HPDE6-E6E7 (cell line): ENCODE measurements around the gene PARD3.
"Not testable (repeated sequence)": the region's sequence is repeated elsewhere in the genome, so short reads cannot be mapped to it uniquely, and the experiment has no call there.

ENCODE experiments used
- DNase-seq: peaks from one replicate; pipeline ENCODE4 v3.0.0; 2011; ENCODE audit warnings: missing footprints; ENCODE audit errors: extremely low spot score

PARD3 gene

DNA sequence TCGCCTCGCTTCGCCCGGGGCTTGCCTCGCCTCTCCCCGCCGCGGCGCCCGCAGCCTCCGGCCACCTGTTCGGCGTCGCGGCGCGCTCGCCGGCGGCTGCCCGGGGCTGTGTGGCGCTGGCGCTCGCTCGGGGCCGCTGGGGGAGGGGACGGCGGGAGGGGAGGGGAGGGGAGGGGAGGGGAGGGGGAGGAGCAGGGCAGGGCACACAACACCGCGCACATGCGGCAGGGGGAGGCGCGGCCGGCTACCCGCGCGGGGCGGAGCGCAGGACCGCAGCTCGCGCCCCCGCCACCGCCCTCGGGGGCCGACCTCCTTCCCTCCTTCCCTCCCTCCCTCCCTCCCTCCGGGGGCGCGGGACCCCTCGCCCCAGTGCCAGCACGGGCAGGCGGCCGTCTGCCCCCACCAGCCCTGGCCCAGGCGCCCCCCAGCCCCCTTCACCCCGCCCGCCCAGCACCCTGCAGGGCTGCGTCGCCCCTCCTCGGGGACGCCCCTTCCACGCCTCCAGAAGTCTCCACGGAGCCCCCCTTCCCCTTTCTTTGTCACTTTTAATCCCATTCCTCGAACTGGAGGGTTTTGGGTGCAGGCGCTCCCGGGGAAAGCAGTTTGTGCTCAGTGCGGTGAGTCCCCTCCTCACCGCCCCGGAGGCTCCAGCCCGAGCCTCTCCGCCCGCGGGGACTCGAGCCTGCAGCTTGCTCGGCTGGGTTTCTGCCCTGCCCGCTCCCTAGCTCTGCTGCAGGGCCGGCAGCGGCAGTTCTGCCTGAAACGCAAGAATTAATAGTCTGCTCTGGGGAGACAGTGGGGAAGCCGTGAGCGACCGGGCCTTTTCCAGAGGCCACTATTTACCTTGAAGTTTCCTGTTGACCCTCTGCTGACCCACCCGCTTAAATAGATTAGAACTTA is at the start of gene PARD3:
PARD3 (minus strand) TSS at position 112 of the 900 bp plus-strand sequence. CDS start 301 bp downstream, outside the sequence.
- no peak for DNase-seq

DNA sequence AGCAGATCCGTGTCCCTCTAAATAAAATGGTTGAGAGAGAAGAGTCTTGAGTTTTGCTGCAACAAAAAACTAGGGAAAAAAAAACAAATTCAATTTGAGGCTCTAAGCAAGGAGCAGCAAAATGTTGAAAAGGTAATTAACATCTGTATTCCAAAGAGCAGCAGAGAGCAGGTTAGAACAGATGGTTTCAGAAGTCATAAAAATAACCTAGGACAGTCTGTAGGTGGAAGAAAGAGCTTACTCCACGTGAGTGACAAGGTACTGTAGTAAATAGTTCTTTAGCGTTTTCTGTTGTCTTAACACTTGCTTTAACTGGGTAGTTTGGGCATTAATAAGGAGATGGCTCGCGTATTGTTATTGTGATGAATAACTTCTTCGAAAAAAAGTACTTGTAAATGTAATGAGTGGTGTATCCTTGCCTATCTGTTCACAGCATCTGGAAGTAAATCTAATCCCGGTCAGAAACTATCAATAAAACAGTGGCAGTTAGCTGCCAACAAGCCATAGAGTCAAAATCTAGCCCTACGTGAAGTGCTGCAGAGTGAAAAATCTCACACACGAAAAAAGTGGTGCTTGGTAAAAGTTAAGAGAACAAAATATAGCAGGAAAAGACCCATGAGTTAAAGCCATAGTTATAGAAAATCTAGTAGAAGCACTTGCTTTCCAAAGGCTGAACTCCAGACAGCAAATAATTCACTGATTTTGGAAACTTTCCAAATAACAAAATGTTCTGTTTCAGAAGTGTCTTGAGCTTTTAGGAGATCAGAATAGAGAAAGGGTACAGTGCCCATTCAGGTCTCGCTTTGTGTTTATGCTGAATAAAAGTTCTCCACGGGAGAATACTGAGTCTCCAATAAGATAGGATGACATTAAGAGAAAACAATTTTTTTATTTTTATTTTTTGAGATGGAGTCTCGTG is 49.3 kb upstream of the PARD3 start:
- DNase-seq: no peak

DNA sequence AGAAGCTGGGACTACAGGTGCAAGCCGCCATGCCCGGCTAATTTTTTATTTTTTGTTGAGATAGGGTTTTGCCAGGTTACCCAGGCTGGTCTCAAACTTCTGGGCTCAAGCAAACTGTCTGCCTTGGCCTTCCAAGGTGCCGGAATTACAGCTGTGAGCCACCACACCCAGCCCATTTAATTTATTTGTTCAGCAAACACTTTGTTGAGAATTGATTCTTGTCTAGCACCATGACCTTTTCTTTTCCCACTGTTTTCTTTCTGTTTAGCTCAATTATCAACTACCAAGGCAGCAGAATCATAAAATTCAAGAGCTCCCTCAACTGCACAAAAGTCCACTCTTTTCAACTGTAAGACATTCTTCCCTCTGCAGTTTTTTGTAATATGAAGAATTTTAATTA is 47.8 kb upstream of the PARD3 start:
- DNase-seq: no peak

DNA sequence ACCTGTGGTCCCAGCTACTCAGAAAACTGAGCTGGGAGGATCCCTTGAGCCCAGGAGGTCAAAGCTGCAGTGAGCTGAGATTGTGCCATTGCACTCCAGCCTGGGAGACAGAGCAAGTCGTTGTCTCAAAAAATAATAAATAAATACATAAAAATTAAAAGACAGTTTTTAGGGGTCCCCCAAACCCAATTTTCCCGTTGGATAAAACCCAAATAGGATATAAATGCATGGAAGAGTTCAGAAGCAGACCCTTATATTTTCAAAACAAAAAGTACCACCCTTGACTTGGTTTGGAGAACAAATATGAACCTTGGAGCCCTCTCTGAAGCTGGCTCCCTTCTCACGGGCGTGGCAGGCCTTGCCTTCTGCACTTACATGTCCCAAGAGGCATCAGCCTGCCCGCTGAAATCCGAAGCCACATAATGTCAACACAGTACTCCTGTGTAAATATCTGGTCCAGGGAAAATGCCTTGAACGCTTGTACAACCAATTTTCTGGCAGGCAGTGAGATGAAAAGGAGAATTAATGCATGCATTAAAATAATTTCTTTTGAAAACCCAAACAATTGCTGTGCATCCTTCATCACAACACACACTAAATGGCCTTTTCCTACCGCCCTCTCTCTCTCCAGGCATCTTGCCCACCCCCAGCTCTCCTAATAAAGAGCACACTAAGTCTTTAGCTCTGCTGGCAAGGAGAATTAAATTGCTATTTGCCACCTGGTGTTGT is 46.4 kb upstream of the PARD3 start:
- DNase-seq: no peak

DNA sequence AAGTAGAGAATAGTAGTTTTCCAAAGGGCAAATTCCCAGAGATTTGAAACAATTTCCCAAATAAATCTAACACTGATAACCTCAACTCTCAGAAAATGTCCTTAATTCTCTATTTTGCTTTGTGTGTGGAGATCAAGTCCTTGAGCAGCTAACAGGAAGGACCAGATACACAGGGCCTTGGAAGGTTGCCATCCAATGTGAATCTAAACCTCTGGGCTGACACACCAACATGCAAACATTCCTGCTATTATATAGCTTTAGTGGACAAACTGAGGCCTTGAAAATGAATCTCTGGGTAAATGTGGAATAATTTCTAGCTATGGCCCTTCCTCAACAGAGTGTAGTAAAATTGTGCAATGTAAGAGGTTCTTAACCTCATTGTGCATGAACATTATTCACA is 44.1 kb upstream of the PARD3 start:
- no peak for DNase-seq

DNA sequence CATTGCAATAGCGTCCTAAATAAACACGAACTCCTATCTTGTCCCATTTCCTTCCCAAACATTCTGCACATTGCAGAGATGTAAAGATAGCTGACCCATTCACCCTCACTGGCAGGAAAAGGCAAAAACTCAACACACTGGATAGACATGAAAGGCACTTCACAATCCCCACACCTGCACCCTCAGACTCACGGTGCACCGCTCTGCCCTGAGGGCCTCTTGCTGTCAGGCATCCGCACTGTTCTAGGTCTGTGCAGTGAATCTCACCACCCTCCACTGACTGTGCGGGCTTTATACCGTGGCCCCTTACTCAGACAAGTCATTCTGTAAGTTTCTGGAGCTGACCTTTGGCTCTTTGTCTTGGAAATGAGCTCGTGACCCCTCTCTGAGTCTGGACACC is 42.9 kb upstream of the PARD3 start:
- no peak for DNase-seq

DNA sequence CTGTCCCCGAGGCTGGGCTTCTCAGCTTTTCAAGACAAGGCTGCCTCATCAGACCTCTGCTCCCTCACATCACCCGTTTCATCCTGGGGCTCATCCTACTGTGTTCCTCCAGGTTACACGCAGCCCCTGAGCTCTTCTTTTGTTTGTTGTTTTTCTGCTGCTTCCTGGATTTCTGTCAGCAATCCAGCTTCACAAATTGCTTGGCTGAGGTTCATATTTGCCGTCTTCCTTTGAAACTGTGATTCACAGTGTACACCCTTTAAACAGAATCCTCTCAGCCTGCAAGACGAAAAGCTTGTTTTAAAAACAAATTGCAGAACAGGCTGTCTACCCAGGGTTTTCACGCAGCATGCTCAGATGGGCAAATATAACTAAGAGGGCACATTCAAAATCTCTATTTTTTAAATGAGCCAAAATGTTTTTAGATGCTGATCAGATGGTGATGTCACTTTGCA is 39.1 kb upstream of the PARD3 start:
- no peak for DNase-seq

DNA sequence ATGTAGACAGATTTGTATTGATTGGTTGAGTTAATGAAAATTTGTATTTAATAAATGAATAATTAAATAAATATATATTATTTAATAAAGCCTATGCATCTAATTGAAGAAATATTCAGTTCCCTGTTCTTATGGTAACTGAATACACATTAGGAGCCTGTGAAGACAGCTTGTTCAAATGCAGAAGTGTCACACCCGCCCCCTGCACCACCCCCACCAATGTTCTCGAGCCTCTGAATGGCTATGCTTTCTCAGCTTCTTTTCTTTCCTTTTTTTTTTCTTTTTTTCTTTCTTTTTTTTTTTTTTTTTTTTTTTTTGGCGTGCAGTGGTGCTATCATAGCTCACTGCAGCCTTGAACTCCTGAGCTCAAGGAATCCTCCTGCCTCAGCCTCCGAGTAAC is 38.3 kb upstream of the PARD3 start:
- DNase-seq: no peak

DNA sequence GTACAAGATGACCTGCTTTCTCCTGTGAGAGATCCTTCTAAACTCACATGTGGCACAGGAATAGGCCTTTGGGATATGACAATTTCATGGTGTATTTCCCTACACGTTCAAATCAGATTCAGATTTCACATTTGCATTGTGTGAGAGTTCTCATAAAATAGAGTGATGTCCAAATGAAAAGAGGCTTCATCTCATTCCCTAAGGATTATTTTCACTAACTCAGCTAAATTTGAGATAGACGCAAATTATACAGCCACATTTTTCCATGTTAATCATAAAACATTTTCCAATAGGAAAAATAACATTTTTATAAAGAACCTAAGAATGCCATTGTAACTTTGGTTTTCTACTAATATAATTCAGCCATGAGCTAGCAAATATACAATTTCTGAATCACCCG is 35.5 kb upstream of the PARD3 start:
- no peak for DNase-seq

DNA sequence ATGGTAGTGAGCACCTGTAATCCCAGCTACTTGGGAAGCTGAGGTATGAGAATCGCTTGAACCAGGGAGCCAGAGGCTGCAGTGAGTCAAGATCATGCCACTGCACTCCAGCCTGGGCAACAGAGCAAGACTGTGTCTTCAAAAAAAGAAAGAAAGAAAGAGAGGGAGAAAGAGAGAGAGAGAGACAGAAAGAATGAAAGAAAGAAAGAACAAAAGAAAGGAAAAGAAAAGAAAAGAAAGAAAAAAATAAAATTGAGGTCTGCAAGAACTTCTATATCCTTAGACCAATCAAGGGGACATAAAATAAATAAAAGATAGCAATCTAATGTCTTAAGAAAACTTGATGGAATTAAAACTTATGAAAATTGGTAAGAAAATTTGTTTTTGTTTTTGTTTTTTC is 34.9 kb upstream of the PARD3 start:
- no peak for DNase-seq

DNA sequence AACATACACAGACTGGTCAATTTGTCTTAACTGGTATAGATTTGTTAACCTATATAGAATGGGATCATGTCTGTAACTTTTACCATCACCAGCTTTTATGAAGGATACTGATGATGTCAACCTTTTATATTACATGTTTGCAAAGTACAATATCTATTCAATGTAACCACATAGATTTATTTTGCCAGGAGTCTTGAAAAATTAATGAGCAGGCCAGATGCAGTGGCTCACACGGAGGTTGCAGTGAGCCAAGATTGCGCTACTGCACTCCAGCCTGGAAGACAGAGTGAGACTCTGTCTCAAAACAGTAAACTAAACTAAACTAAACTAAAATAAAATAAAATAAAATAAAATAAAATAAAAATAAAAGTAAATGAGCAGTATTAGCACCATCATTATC is 30.0 kb upstream of the PARD3 start:
- no peak for DNase-seq

DNA sequence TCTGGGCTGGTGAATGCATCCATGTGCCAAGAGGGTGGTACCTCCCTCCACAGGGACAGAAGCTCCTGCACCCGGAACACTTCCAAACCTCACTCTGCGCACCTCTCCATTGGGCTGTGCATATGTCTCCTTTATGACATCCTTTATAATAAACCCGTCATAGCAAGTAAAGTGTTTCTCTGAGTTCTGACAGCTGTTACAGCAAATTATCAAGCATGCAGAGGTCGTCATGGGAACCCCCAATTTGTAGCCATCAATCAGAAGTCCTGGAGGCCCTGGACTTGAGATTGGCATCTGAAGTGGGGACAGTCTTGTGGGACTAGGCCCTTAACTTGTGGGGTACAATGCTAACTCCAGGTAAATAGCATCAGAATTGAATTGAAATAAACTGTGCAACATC is 29.4 kb upstream of the PARD3 start:
- no peak for DNase-seq

DNA sequence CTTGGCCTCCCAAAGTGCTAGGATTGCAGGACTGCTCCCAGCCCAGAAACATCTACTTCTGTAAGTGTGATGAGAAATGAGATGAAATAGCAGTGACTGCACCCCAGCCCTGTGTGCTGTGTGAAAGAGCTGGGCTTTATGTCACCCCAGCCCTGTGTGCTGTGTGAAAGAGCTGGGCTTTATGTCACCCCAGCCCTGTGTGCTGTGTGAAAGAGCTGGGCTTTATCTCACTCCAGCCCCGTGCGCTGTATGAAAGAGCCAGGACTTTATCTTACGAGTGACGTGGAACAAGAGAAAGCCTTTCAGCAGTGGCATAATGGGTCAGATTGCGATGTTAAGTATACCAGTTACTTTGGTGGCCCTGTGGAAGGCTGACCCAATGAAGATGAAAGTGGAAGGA is 28.4 kb upstream of the PARD3 start:
- DNase-seq: not testable (repeated sequence)

DNA sequence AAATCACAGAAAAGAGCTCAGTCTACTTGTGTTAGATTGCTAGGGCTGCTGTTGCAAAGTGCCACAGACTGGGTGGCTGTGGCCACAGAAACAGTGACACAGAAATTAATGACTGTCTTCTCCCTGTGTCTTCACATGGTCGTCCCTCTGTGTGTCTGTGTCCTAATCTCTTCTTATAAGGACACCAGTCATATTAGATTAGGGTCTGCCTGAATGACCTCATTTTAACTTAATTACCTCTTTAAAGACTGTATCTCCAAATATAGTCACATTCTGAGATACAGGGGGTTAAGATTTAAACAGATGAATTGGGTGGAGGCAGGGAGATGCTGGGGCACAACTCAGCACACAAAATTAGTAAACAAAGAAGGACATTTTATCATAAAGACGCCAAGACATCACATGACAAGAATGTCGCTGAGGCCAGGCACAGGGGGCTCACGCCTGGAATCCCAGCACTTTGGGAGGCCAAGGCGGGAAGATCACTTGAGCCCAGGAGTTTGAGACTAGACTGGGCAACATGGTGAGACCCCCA is 23.3 kb upstream of the PARD3 start:
- no peak for DNase-seq

DNA sequence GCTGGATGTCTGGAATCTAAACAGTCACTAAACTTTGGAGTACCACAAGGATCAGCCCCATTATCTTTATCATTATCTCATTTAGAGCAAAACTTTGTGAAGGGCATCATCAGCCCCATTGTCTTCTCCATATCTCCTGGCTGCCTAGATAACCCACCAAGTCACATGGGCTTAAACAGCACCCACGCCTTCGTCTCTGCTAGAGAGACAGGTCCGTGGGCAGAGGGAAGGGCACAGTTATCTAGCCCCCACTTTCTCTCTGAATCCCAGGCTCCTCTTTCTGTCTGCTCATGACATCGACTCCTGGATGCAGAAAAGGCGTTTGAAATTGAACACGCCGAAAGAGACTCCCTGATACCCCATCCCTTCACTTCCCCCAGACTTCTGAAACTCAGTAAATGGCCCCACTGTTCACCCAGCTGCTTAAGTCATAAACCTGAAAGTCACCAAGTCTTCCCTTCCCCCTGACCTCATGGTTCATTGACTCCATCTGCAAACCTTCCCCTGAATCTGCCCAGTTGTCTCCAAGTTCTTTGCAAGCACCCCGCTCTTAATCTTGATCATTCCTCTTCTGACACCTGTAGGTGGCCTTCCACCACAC is 20.9 kb upstream of the PARD3 start:
- no peak for DNase-seq

DNA sequence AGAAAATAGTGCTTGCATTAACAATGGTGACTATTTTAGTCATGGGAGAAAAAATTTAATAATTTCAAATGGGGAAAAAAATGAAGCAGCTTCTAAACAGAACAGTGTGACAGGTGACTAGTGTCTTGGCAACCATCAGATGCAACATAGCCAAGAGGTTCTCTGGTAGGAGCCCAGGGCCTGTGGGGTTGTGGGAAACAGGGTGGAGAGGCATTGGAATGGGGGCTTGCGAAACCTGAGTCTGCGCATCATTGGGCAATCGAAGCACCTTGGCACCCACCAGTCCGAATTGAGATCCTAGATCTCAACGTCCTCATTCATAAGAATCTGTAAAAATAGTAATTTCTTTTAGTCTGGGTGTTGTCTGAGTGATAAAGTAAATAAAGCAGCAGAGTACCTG is 19.2 kb upstream of the PARD3 start:
- no peak for DNase-seq

DNA sequence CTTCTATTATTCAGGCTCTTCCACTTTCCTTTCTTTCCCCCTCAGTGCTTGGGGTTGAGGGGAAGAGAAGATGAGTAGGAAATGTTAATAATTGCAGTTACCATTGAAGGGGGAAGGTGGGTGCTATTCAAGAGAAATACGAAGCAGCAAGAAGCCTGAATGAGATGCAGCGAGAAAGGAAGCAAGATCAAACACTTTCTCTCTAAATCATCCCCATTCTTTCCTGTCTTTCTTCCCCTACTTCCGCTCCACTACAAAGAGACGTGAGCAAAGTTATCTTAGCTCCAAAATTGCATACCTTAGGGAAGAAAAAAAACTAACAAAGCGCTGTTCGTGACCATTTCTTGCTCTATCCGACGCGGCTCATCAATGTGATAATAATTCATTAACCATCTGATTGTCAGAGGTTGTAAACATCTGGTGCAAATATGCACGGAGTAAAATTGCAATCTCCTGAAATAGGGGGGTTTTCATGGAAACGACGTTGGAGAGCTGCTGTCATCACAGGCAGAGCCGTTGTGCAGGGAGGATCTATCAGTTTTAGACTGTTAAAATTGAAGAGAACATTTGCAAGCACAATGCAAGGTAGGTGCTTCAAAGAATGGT is 15.2 kb upstream of the PARD3 start:
- DNase-seq: no peak

DNA sequence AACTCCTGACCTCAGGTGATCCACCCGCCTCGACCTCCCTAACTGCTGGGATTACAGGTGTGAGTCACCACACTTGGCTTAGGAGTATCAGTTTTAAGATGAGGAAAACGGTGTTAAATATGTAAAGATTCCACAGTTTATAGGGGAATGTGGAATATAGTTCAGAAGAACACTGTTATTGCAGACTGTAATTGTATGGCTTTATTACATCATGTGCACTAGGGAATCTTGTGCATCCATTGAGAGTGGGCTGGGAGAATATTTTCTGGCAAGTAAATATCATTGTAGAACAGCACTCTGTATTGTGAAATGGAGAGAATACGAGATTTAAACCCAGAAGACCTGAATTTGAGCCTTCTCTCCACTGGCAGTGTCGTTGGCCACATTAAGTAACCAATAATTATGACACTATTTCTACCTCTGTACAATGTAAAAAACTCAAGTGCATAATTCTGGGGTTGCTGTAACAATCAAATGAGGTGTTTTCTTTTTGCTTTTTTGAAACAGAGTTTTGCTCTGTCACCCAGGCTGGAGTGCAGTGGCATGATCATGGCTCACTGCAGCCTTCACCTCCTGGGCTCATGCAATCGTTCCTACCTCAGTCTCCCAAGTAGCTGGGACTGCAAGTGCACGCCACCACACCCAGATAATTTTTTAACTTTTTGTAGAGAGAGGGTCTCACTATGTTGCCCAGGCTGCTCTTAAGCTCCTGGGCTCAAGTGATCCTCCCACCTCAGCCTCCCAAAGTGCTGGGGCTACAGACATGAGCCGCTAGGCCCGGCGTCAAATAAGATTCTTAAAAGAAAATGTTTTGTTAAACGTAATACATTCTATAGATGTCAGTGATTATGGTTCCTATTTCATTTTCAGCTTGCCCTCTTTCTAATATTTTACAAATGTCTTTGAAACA is 12.0 kb upstream of the PARD3 start:
- DNase-seq: no peak

DNA sequence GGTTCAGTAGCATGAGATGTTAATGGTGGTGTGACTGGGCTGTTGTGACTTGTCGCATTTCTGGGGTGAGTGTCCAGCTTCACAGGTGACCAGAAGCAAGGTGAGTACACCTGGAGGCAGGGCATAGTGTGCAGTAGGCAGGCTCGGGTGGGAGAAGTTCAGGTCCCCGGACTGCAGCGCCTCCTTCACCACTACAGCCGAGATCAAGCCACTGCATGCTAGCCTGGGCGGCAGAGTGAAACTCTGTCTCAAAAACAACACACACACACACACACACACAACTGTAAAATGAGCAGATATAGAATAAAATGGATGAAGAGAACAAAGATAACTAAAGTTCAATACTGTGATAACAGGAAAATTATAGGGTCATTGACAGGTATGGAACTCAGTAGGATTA is 11.1 kb upstream of the PARD3 start:
- no peak for DNase-seq

DNA sequence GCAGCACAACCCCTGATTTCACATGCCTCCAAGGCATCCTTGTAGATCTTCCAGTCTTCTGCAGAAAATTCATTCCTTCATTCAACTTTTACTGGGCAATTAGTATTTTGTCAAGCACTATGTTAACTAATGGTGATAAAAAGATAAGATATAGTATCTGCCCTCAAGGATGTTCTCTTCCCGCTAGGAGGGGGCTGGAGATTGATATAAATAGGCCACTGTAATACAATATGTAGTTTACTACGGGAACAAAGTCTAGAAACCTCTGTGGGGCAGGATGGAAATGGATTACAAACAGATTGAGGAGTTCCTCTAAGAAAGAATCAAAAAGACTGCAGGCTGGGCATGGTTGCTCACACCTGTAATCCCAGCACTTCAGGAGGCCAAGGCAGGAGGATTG is 10.3 kb upstream of the PARD3 start:
- DNase-seq: no peak
